HCT116 (cell line): ENCODE data around the gene FEZF1.

ENCODE experiments used
- CEBPB ChIP-seq: IDR thresholded peaks from 2 replicates; pipeline ENCODE4 v1.6.1; 2012; ENCODE audit warnings: low read depth
- CTCF ChIP-seq, 3 experiments: fragments of 200-600 bp in 1 of 3; sonication (generic) in 1 of 3; IDR thresholded peaks in 2 of 3; conservative IDR thresholded peaks in 1 of 3; 2 replicates each; pipeline ENCODE4 v1.5.1; 2012 to 2017; ENCODE audit warnings: low read depth in 2 of 3, low read length in 2 of 3, antibody characterized with exemption in 1 of 3, borderline replicate concordance in 1 of 3, control low read depth in 1 of 3, mild to moderate bottlenecking in 1 of 3, mixed read lengths in 1 of 3, mixed run types in 1 of 3, moderate library complexity in 1 of 3; ENCODE audit not compliant: insufficient read depth in 1 of 3
- ELF1 ChIP-seq: IDR thresholded peaks from 2 replicates; pipeline ENCODE4 v1.6.1; 2012; ENCODE audit warnings: low read depth, borderline replicate concordance
- EZH2 ChIP-seq: fragments of 200-600 bp; sonication (generic); IDR thresholded peaks from 2 replicates; pipeline ENCODE4 v1.6.1; 2017; ENCODE audit warnings: antibody characterized with exemption, mixed run types
- FOSL1 ChIP-seq: IDR thresholded peaks from 2 replicates; pipeline ENCODE4 v1.6.1; 2012; ENCODE audit warnings: low read depth
- JUND ChIP-seq: IDR thresholded peaks from 2 replicates; pipeline ENCODE4 v1.6.1; 2012
- POLR2A ChIP-seq: IDR thresholded peaks from 2 replicates; pipeline ENCODE4 v1.7.0; 2011; ENCODE audit warnings: borderline replicate concordance; ENCODE audit not compliant: insufficient read depth, insufficient read length; ENCODE audit errors: extremely low read depth
- POLR2AphosphoS5 ChIP-seq: IDR thresholded peaks from 2 replicates; pipeline ENCODE4 v1.6.1; 2011; ENCODE audit warnings: mild to moderate bottlenecking, low read depth, low read length, moderate library complexity

GRCh38 chr7:122262246-122262645 lies 42.3 kb downstream of the FEZF1 start:
- TF ChIP-seq CTCF (IDR thresholded peaks at IDR 0.05 in 2 of 3, conservative IDR thresholded peaks at IDR 0.05 in 1 of 3; ENCODE audit: borderline replicate concordance in 1 of 3, insufficient read depth in 1 of 3, low read depth in 2 of 3, low read length in 2 of 3) (no peak), POLR2A (no peak), JUND (no peak), POLR2AphosphoS5 (no peak), ELF1 (no peak), FOSL1 (no peak), CEBPB (no peak), EZH2 (no peak)
